ENCODE data around the gene NELL1.

- TF ChIP-seq TAF1 (IDR thresholded peaks at IDR 0.05; ENCODE audit: low read depth, low read length) (no peak), POLR2A (IDR thresholded peaks at IDR 0.05; ENCODE audit: low read depth, low read length) (no peak), POLR2AphosphoS5 (IDR thresholded peaks at IDR 0.05; ENCODE audit: low read depth, low read length) (no peak), PAX5 (IDR thresholded peaks at IDR 0.05; ENCODE audit: insufficient read depth, low read length, severe bottlenecking) (no peak)
These were observed 826.5 kb downstream of the NELL1 start for GRCh38 chr11:21495879-21496278.
